Activated T-helper 1 cell treated with anti-CD3 and anti-CD28 coated beads, Interleukin-2, amount 50 U/mL, for 16 hours (primary cell): ENCODE measurements around the gene ALOXE3.
"Not testable (repeated sequence)": the region's sequence is repeated elsewhere in the genome, so short reads cannot be mapped to it uniquely, and the experiment has no call there.

Experiments
- DNase-seq, 2 donors: peaks; one replicate each; pipeline ENCODE4 v3.0.0-alpha.2; 2020; ENCODE audit warnings: low read depth in 1 of 2, low spot score in 1 of 2

The ALOXE3 gene

DNA sequence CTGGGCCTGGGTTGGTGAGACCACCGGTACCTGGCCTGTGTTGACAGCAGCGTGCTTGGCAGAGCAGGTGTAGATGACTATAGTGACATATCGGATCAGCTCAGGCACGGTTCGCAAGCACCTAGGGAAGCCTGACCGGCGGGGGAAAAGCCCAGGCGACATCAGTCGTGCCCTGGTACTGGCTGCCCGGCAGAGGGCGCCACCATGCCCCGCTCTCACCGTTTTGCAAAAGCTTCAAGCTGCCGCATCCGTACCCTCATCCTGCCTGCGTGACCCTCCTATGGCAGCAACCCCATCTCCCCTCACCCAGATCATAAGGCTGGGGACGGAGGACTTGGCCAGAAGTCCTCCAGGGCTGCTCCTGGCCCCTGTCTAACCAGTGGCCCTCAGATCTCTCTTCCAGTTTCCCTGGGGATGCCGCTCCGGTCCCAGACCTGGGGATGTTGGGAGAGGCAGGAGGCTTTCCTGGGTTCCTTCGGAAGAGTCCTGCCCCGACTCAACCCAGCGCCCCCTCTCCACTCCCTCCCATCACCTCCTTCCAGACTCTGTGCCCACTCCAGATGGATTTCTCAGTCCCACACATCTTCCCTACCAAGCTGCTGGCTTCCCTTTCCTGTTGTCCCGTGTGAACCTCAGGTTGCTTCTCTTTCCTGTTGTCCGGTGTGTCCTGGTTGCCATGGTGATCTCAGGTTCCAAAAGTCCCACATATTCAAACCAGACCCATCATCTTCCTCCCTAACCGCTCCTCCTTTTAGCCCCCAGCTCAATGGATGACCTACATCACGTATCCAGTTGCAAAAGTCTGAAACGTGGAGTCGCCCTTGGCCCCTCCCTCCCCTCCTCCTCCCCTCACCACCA, 44.5 kb downstream of the ALOXE3 start:
- peak; percentile 73 to 79 for DNase-seq

- DNase-seq = no peak
Observed at GRCh38 chr17:8072729-8073461, 45.4 kb downstream of the ALOXE3 start.

DNA sequence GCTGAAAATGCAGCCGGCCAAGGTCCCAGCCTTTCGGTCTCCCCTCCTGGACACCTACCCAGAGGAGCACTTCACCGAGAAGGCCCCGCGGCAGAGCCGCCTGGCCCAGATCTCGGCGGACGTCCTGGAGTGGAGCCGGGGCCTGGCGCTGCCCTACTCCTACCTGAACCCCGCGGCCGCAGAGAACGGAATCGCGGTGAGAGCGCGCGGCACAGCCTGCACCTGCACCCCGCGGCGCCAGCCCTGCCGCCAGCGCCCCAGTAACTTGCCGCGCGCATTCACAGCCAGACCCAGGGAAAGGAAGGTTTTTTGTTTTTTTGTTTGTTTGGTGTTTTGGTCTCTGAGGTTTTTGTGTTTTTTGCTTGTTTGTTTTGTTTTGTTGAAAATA, 46.0 kb downstream of the ALOXE3 start:
- no peak for DNase-seq

DNA sequence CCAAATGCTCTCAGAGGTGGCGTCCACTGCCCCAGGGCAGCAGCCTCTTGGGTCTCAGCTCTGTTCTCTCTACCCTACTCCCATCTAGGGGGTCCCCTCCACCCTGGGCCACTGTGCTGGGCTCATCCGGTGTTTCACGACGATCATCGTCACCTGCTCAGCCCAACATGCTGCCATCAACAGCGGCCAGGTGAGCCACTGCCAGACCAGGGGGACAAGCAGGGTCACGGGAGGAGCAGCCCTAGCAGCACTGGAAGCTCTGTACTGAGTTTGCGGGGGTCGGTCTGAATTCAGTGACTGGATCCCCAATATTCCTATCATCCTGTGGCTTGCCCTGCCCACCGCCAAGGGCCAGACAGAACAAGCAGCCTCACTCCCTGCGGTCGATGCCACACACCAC, 46.8 kb downstream of the ALOXE3 start:
- no peak for DNase-seq

GRCh38 chr17:8069587-8069860, 48.8 kb downstream of the ALOXE3 start:
- no peak for DNase-seq

GRCh38 chr17:8068736-8069586, 49.4 kb downstream of the ALOXE3 start:
- DNase-seq = no peak

DNA sequence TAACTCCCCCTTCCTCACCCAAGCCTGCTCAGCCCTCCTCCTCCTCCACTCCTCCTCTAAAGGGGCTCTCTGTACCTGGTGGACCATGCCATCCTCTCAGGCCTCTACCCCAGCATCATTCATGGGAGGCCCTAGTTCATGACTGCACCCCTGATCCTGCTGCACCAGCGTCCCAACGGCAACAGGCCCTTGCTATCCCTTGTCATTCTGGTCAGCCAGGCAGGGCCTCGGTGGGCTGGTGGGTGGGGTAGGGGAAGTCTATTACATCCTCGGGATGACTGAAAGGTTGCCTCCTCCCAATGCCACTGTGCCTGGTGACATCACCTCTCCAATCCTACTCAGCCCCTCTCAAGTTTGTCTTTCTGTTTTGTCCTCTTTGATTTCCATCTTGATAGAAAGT, 50.5 kb downstream of the ALOXE3 start:
- no peak for DNase-seq

- no peak for DNase-seq
Observed at GRCh38 chr17:8066841-8067775, 51.2 kb downstream of the ALOXE3 start.

DNA sequence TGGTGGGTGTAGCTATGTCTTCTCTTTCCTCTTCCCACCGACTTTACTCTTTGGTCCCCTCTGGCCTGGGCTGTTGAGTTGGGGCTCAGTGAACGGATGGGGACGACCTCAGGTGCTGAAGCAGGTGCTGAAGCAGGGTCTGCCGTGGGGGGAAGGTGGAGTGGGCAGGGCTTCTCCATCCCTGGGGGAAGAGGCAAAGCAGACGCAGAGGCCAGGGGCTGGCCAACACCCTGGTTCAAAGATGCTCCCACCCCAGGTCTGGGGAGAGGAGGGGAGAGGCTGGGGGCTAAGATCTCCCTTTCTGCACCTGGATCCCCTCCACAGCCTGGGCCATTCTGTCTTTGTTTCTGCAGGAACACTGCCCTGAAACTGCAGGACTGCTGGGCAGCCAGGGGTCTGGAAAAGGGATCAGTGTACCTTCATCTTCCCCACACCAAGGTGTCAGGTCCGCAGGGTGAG, 53.7 kb downstream of the ALOXE3 start:
- no peak for DNase-seq

DNA sequence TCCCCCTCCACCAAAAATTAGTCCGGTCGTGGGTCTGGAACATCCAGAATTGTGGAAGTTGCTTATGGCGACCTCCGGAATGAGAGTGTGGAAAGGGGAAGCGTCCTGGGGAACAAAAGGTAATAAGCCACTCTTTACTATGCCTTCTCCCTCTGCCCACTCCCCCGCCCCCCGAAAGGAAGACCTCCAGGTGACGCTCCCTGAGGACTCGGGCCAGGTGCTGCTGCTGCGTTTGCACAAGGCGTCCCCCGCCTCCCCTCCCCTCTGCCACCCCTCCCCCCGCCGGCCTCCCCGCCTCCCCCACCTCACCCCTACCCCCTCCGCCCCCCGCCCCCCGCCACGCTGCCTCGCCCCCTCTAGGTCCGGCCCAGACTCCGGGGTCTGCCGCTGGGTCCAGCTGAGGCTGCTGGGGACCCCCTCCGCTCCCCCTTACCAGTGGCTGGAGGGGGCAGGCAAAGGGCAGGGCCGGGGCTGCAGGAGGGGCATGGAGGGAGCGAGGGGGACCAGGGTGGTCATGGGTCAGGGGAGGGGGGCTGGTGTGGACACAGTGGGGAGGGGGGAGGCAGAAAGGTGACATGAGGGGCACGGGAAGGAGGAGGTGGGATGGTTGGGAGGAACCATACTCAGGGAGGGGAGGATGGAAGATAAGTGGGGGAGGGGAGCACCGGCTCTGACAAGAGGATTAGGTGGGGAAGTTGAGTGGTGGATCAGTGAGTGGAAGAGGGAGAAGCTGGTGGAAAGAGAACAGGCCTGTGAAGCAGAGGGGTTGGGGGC, 54.4 kb downstream of the ALOXE3 start:
- DNase-seq = no peak

DNA sequence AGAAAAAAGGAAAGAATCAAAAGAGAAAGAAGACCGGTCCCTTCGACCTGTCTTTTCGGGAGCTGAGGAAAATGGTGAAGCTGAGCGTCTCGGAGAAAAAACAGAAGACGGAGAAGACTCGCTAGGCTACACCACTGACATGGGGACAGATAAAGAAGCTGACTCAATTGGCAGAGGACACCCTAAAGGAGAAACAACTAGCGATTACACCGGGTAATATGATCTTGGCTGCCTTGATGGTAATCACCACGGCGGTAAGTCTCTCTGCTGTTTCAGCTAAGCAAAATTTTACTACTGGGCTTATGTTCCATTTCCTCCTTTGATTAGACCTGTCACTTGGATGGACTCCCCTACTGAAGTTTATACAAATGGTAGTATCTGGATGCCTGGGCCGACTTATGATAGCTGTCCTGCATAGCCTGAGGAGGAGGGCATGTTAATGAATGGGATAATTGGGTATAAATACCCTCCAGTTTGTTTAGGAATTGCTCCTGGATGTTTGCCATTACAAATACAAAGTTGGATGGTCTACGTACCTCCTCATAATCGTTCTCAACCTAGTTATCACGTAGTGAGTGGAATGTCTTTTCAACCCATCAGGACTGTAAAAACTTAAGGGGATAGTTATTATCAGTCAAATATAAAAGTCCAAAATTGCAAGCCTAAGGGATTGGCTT, 55.4 kb downstream of the ALOXE3 start:
- DNase-seq = no peak

- DNase-seq = no peak
Observed at GRCh38 chr17:8062435-8062806, 55.9 kb downstream of the ALOXE3 start.

- not testable (repeated sequence) for DNase-seq
Observed at GRCh38 chr17:8061851-8062250, 56.5 kb downstream of the ALOXE3 start.

DNA sequence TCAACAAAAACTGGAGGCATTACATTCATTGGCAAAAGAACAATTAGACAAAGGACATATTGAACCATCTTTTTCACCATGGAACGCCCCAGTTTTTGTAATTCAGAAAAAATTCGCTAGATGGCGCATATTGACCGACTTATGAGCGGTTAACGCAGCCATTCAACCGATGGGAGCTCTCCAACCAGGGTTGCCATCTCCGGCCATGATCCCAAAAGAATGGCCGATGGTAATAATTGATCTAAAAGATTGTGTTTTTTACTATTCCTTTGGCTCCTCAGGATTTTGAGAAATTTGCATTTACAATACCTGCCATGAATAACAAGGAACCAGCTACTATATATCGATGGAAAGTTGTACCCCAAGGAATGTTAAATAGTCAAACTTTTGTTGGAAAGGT, 58.0 kb downstream of the ALOXE3 start:
- peak in 1 of 2 donors; percentile 38 for DNase-seq

DNA sequence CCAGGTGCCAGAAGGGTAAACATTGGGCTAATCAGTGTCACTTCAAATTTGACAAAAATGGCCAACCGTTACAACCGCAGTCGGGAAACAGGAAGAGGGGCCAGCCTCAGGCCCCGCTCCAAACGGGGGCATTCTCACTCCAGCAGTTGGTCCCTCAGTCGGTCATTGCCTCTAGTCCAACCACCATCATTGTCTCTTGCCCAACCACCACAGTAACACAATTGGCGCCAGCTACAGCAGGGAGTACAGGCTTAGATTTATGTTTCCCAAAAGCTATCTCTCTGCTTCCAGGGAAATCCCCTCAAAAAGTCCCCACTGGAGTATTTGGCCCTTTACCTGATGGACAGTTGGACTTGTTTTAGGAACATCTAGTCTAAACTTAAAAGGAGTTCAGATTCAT, 59.2 kb downstream of the ALOXE3 start:
- no peak for DNase-seq

DNA sequence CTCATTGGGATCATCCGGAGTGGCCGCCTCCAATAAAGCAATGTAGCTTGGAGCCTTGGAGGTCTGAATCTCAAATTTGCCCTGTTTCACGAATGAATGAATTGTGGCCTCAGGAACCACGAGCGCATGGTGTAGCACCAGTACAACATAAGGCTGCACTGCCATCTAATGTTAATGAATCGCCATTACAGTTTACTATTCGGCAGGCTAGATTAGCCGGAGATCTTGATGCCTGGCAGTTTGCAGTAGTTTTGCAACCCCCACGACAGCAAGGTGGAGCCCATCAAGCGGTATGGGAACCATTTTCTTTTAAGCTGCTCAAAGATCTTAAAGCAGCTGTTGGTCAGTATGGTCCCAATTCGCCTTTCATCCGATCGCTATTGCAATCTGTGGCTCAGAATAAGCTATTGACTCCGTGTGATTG, 60.6 kb downstream of the ALOXE3 start:
- no peak for DNase-seq

DNA sequence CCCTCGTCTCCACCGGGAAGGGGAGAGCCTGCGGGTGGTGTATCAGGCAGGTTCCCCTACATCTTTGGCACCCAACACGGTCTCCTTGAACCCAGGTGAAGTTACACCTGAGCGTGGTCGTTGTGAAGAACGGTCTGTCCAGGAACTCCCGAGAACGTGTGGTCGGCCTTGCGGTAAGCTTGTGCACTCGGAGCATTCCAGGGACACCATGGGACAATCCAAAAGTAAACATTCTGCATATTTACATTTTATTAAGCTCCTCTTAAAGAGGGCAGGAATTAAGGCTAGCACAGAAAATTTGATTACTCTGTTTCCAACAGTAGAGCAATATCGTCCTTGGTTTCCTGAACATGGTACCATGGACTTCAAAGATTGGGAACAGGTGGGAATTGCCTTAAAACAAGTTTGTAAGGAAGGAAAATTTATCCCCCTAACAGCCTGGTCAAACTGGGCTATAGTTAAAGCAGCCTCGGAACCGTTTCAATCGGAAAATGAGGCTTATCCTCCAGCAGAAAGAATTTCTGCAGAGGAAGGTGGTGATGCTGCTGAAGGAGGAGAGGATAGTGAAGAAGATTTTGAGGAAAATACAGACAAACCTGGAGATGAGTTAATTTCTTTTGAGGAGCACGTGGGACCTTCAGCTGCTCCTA, 61.2 kb downstream of the ALOXE3 start:
- no peak for DNase-seq

GRCh38 chr17:8056232-8056975, 61.9 kb downstream of the ALOXE3 start:
- DNase-seq = no peak
